ENCODE results near the gene PRDX5. TPM values are rescaled to one million over a fixed set of nuclear protein-coding genes. Genes with fewer than 3 reads are reported as not detected.

The PRDX5 gene
- total and polyA plus RNA-seq, 9 of the 15 experiments (the other 6 are each of a cell fraction or from before 2014, with no cell fraction given), result 40.8 to 327 (median 204) TPM

GRCh38 chr11:64305075-64305690, 12.7 kb upstream of the PRDX5 start, which contains the start of gene ESRRA (continued):
- TF ChIP-seq FOXO4 (CRISPR knock-in tag; IDR thresholded peaks at IDR 0.05) (no peak), HMGN3 (IDR thresholded peaks at IDR 0.05; ENCODE audit: borderline replicate concordance, extremely low read depth, insufficient read length, low read depth, low read length) (peak; percentile 94), ETV5 (CRISPR knock-in tag; IDR thresholded peaks at IDR 0.05; ENCODE audit: low read depth) (no peak), POLR2H (tag; IDR thresholded peaks at IDR 0.05; ENCODE audit: low read depth) (0 out of 2 replicates have a peak, but pooled peaks have one; percentile 50), ZNF134 (CRISPR knock-in tag; conservative IDR thresholded peaks at IDR 0.05) (no peak), KAT7 (CRISPR knock-in tag; IDR thresholded peaks at IDR 0.05; ENCODE audit: borderline replicate concordance) (no peak), ATF6 (CRISPR knock-in tag; IDR thresholded peaks at IDR 0.05) (no peak), MIER1 (IDR thresholded peaks at IDR 0.05; ENCODE audit: low read depth) (no peak), HNRNPH1 (optimal IDR thresholded peaks at IDR 0.05; ENCODE audit: low read depth, low read length) (no peak), MBD2 (IDR thresholded peaks at IDR 0.05; ENCODE audit: borderline replicate concordance, low read depth) (peak; percentile 34; the same call in 1 of the 2 replicates), SREBF2 (CRISPR knock-in tag; IDR thresholded peaks at IDR 0.05) (no peak), ZNF707 (CRISPR knock-in tag; conservative IDR thresholded peaks at IDR 0.05) (no peak), EGR1 (conservative IDR thresholded peaks at IDR 0.05) (peak; percentile 64), NRF1 (conservative IDR thresholded peaks at IDR 0.05 in 1 of 2, IDR thresholded peaks at IDR 0.05 in 1 of 2) (peak; percentile 98), STAT5B (CRISPR knock-in tag; IDR thresholded peaks at IDR 0.05) (no peak), MTA1 (IDR thresholded peaks at IDR 0.05; ENCODE audit: borderline replicate concordance) (no peak), JUND (IDR thresholded peaks at IDR 0.05; ENCODE audit: borderline replicate concordance, low read depth, low read length) (no peak), JUND (tag; IDR thresholded peaks at IDR 0.05; ENCODE audit: borderline replicate concordance, low read depth, low read length) (0 out of 3 replicates have a peak, but pooled peaks have one; percentile 4), PHB2 (IDR thresholded peaks at IDR 0.05; ENCODE audit: low read depth) (no peak), ZKSCAN8 (CRISPR knock-in tag; IDR thresholded peaks at IDR 0.05) (no peak), MLLT1 (IDR thresholded peaks at IDR 0.05) (no peak), CEBPG (CRISPR knock-in tag; IDR thresholded peaks at IDR 0.05) (peak; percentile 65), CEBPG (tag; conservative IDR thresholded peaks at IDR 0.05 in 1 of 2, IDR thresholded peaks at IDR 0.05 in 1 of 2) (peak in 1 of 2 experiments; percentile 34; a peak in 1 of 4 replicates)
